Measurements from ENCODE around the gene SRSF12.

Gene SRSF12

DNA sequence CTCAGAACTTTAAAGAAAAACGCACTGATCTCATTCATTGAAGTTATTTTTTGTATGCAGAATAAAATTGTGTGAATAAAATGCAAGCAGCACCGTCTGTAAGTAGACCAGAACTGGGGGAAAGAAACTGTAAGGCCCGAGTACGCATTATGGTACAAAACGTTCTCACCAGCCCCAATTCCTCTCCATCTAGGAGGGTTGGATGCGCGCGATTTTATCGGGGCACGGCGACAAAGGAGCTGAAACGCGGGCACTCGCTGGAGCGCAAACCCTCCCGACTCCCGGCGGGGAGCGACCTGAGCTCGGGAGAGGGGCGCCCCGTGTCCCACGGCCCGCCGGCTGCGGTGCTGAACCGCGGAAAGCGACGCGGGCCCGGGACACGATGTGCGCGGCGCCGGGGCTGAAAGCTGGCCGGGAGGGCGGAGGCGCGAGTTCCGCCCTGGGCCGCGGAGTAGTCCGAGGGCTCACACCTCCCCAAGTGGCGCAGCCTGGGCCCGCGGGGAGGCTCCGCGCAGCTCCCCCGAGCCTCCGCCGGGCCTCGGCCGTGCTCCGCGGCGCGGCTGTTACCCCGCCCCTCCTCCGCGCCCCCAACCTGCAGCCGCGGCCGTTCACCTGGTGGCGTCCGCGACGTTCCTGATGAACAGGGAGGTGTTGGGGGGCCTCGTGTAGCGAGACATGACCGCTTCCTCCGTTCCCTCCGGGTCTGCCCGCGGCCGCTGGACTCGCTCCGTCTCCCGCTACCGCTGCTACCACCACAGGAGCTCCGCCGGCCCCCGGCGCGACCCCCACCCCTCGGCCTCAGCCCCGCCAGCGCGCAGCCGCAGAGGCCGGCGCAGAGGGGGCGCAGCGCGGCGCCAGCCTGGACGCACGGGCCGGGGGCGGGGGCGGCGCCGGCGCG lies at the start of gene SRSF12:
Gene SRSF12 (minus strand): TSS at position 861 of the 898 bp plus-strand sequence. CDS start 184 bp downstream, at position 677.
- DNase-seq (ENCODE audit: low read depth in 2 of 2), result peak in 1 of 2 donors; percentile 4

DNA sequence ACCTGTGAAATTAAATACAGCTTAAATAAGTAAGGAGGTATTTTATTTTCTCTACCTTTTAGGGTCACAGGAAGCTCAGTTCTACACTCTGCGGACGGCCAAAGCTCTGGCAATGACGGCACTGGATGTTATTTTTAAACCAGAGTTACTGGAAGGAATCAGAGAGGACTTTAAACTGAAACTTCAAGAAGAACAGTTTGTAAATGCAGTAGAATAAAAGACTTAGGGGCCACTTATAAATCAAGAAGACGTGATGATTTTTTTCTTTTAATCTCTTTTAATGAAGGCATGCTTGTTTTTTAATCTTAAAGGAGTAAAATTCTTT lies 44.1 kb upstream of the SRSF12 start:
- no peak for DNase-seq (ENCODE audit: low read depth in 2 of 2)

DNA sequence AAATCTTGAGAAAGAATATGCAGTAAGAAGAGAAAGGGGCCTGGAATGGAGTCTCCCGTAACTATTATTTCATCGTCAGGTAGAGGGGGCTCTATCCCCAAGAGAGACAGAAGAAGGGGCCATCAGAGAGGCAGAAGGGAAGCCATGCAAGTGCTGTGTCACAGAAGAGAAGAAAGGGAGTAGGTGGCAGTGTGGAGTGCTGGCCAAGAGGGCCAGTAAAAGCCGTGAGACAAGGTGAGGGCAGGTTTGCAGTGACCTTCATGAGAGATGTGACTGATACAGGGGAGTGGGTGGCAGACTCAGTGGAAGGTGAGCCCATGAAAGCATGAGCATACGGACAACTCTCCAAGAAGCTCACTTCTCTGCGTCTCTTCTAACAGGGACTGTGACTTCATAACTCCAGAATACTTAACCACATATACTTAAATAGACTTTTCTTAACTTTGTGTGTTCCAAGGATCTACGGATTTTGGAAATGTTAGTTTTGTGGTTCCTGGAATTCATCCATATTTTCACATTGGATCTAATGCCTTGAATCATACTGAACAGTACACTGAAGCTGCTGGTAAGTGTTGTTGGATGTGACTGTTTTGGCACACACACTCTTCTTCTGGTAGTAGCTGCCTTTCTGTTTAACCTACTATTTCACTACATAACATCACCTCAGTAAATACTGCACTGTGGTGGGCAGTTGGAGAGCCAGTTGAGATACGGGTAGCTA lies 43.6 kb upstream of the SRSF12 start:
- DNase-seq (ENCODE audit: low read depth in 2 of 2), result no peak

DNA sequence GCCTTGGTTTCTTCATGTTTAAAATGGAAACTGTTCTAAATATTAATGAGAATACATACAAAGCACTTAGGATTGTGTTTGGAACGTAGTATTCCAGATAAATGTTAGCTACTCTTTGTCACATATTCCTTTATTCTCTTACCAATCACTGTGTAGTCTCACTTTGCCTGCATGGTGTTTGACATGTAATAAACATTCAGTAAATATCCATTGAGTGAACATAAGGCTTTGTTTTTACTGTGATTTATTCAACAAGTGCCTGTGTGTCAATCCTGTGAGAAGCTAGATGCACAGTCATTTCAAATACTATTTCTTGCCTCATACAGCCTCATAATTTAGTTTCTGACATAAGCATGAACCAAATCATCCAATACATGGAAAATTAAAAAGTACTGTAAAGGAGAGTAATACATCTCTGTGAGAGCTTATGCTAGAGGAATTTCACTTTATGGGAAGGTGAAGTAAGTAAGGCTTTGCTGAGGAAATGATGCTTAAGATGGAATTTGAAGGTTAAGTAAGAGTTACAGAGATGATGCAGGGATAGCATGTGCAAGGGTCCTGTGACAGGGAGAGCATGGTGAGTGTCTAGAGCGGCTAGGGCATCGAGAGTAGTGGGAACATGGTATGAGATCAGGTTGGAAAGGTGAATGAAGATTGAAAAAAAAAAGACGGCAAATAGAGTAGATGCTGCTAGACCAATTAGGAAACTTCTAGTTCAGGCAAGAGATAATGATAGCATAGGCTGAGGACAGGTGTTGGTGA lies 42.6 kb upstream of the SRSF12 start:
- DNase-seq (ENCODE audit: low read depth in 2 of 2), result no peak

DNA sequence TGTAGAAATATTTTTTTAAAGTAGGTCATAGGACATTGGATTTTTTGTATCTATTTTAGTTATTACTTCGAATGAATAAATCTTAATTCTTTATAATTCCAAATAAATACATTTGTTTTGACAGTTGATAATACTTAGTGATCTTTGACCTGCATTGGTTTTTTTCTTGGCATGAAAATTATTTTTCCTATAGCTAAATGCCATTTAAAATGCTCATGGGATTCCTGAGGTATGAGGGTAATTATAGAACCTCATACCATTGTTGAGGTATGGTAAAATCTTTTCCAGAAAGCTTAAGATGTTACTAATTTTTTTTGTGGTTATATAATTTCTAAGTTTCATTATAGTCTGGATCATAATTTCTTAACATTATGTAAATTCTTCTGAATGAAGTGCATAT lies 36.3 kb upstream of the SRSF12 start:
- no peak for DNase-seq (ENCODE audit: low read depth in 2 of 2)

DNA sequence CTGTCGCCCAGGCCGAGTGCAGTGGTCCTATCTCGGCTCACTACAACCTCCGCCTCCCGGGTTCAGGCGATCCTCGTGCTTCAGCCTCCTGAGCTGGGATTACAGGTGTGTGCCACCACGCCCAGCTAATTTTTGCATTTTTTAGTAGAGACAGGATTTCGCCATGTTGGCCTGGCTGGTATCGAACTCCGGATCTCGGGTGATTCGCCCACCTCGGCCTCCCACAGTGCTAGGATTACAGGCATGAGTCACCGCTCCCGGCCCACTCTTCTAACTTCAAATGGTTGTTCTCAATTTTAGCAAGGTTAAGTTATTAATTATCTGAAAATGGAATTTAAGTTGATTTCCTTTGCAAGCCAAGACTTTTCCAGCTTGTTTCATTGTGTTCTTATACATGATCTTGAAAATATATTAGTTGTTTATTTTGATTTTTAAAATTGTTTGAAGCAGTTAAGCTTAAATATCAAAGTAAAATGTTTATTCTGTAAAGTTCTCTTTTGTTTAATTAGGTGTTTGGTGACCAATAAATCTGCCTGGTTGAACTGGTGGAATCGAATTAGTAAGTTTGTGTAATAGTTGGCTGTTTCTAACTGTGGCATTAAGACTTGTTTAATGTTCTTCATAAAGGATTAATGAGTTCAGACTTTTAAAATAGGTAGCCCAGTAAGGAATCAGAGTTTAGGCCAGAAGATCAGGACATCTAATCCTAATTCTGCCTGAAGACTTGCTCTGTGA lies 30.3 kb upstream of the SRSF12 start:
- no peak for DNase-seq (ENCODE audit: low read depth in 2 of 2)

DNA sequence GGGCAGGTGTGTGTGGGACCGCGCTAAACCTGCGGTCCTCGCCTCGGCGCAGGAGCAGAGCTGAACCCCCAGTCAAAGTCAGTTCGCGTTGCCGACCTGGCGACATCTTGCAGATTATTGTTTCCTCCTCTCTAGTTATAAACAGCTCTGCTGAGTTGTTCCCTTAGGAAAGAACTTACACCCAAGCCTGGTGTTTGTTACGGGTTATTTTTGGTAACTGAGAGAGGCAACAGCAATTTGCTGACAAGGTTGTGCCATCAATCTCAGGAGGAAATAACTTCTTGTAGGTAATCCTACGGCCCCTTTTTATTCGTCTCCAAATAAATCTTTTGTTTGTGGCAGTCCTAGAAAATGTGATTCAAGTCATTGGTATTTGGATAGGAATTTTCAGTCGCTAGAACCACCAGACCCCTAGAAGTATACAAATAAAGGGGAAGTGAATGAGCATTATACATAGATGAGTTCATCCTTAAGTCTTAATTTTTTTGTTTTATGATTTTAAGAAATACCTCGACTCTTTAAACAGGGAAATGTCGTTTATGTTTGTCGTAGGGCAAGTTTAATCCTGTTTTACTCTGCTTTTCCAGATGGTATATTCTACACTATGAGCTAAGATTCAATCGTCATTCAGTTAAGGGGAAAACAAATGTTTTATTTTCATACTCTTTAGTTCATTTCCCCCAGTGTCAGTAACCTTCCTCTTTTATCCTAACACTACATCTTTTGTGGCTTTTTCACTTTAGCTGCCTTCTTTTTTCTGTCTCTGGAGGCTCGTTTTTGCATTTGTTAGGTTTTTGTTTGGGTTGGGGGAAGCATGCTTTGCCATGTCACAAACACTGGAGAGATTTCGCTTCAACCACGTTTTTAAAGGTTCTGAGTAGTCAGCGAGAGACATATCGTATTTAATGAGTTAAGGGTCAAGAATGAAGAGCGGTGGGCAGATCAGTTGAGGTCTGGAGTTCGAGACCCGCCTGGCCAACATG lies 29.1 kb upstream of the SRSF12 start:
- no peak for DNase-seq (ENCODE audit: low read depth in 2 of 2)

DNA sequence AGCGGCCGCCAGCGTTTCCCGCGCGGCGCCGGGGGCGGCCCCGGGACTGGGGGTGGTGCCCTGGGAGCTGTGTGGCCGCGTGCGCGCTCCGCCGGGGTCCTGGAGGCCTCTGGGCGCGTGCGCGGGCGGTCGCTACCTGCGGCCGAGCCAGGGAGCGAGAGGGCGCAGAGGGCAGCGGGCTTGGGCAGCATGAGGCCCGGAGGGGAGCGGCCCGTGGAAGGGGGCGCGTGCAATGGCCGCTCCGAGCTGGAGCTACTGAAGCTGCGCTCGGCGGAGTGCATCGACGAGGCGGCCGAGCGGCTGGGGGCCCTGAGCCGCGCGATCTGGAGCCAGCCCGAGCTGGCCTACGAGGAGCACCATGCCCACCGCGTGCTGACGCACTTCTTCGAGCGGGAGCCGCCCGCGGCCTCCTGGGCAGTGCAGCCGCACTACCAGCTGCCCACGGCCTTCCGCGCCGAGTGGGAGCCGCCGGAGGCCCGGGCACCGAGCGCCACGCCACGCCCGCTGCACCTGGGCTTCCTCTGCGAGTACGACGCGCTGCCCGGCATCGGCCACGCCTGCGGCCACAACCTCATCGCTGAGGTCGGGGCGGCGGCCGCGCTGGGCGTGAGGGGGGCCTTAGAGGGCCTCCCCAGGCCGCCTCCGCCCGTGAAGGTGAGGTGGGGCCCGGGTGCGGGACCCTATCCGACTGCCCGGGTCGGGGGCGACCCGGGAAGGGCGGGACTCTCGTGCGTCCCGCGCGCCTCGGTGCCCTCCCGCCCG lies 28.3 kb upstream of the SRSF12 start, which contains the start of gene PM20D2:
Gene PM20D2 (plus strand): TSS at position 100 of the 762 bp plus-strand sequence. CDS start 90 bp downstream, at position 190.
- peak; percentile 29 to 44 for DNase-seq (ENCODE audit: low read depth in 2 of 2)

DNA sequence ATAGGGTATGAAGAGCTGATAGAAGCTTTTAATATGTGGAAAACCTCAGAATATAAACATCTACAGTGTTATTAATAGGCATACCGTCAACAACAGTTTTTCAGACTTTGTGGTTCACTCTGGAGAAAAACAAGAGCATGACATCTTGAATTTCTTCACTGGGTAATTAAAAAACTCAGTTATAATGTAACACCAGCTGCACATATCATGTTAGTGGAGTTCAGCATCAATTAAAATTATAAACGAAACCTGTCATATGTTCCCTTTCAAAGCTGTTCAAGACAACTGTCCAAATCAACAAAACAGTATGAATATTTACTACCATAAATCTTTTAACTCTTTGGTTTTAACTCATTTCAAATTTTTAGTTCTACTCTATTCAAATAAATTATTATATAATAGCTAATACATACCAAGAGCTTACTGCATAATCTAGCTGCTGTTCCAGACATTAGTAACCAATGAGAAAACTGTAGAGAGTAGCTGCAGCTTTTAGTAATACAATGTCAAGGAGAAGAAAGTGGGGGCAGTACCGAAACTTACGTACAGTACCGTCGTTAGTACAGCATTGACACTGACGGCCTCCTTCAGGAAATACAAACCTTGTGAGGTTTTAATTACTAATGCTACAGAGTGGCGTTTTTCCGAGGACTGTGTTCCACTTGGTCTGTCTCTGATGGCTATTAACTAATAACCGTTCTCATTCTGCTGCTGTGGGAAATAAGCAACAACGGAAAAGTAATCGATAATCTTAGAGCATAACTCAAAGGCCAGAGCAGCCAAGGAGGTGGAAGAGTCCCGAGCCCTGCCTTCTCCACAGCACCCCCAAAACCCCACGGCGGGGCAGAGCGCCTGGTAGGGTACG lies 27.5 kb upstream of the SRSF12 start:
- DNase-seq (ENCODE audit: low read depth in 2 of 2), result no peak

DNA sequence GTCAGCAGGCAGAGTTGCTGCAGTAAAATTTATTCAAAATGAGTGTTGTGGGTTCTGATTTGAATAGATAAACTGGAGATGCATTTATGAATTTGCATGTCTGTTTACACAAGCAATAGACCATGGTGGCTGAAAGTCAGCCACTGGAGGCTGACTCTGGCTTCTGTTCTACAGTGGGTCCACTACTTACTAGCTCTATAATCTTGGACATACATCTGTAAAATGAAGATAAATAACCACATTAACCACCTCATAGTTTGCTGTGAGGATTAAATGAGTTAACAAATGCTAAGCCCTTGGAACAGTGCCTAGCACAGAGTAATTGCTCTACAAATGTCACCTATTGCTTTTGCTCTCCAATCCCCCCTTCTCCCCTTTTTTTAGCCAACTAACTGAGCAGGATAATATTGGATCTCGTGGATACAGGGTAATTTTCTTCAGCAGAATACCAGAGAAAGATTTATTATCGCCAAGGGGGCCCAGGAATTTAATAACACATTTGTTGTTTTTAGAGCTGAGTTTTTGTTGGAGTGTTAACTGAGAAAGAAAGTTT lies 26.6 kb upstream of the SRSF12 start:
- DNase-seq (ENCODE audit: low read depth in 2 of 2), result no peak

DNA sequence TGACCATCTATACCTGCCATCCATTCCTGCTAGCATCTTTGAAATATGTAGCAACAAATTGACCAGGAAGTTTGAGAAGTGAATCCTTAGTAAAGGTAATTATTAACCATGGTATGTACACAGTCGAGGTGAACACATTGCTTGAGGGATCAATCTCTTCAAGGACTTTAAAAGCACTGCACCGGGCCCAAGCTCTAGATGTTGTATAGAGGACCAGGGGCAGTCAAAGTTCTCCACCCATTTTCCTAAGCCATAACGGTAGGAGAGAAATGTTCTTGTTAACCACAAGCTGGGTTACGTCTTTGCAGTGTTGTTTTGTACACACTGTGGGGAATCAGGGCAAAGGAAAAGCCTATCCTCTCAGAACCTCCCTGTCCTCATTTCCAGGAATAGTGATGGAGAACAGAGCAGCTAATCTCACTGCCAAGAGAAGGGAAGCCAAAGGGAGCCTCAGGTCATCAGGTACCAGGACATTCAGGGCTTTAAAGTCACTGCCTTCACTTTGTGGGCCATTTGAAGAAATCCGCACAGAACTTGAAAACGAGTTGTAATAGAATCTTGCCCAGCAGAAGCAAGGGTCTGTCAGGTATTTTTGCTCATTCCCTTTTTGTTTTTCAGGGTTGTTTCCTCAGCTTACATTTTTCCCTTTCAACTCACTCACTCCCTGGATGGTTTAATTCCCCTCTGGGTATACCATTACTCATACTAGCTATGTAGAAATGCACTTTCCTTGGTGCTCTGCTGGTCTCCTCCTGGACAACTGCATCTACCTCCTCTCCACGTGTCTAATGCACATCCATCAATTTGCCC lies 22.7 kb upstream of the SRSF12 start:
- DNase-seq (ENCODE audit: low read depth in 2 of 2), result no peak

DNA sequence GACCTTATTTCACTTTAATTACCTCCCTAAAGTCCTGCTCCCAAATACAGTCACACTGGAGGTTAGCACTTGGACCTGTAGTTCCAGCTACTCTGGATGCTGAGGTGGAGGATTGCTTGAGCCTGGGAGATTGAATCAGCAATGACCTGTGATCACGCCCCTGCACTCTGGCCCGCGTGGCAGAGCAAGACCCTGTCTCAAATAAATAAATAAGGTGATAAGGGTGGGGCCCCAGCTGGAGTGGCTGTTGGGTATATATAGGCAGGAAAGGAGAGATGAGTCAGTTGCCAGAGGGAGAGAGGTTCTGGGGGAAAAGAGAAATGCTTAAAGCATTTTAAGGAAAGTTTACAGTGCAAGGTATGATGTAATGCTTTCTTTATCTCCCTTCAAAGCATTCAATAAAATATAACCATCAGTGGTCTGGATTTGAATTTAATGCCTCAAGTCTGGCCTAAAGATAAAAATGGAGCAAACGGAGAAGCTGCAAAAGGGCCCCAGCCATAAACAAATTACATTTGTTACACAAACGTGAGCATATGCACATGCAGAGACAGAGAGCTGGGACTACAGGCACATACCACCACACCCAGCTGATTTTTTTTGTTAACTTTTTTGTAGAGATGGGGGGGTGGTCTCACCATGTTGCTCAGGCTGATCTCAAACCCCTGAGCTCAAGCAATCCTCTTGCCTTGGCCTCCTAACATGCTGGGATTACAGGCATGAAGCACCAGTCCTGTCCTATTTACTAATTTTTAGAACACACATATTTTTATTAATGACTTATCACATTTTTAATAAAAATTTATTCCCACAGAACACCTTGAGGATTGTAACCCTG lies 21.9 kb upstream of the SRSF12 start:
- no peak for DNase-seq (ENCODE audit: low read depth in 2 of 2)

DNA sequence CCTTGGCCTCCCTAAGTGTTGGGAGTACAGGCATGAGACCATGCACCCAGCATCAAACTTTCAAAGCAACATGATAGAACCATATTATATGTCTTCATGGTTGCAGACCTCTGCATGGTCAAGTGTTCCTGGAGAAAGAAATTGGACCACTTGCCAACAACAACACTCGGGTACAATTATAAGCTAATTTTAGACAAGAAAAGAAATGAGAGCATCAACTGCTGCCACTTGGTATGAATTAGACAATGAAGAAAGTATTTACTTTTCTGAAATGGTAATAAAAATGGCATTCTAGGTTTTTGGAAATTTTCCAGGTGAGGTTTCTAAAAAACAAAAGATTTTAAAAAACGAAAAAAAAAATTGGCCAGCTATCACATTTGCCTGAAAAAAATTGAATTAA lies 20.3 kb upstream of the SRSF12 start:
- DNase-seq (ENCODE audit: low read depth in 2 of 2), result no peak

DNA sequence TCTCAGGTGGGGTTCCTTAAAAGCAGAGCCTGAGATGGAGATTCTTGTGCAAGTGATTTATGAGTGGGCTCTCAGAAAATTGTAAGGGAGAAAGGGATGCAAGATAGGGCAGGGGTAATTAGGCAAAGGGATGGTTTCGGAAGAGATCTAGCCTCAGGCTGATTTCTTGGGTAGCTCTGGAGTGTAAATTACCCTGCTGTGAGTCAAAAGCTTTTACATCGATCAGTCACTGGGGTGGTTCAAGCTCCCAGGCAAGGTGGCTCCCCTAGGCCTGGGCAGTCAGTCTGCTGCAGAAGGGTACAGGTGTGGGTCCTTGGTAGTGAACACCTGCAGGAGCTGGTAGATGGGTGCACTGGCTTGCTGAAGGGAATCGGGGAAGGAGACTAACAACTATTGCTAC lies 16.9 kb upstream of the SRSF12 start:
- no peak for DNase-seq (ENCODE audit: low read depth in 2 of 2)

DNA sequence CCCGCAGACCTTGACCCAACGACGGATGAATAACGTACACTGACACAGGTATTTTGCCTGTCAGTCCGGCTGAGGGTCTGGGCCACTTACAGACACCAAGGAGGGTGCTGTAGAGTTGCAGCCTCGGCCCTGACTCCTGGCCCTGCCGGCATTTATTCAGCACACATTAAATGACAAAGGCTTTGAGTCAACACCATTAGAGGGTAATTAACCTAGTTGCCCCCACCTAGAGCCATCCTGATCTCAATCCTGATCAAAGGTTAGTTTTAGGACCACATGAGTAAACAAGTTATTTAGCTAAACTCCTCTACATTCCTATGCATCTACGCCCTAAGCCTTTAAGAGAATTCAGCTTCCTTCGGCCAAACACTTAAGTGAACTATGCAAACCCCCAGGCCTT lies 16.1 kb upstream of the SRSF12 start:
- DNase-seq (ENCODE audit: low read depth in 2 of 2), result no peak

DNA sequence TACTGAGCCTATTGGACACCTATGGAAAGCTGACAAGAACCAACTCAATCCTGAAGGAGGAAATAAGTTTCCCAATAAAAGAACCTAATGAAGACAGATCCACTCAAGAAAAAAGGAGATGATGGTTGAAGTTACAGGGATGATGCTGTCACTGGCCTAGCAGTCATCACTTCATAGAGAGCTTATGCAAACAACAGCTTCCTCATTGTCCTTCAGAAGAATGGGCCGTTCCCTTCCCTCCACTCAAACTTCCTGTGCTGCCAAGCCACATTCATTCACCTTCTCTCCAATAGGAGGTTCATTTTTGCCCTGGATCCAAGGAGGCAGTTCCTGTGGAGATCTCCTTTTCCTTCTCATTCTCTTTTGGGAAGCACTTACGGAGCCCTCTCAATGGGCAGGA lies 14.2 kb upstream of the SRSF12 start:
- no peak for DNase-seq (ENCODE audit: low read depth in 2 of 2)

DNA sequence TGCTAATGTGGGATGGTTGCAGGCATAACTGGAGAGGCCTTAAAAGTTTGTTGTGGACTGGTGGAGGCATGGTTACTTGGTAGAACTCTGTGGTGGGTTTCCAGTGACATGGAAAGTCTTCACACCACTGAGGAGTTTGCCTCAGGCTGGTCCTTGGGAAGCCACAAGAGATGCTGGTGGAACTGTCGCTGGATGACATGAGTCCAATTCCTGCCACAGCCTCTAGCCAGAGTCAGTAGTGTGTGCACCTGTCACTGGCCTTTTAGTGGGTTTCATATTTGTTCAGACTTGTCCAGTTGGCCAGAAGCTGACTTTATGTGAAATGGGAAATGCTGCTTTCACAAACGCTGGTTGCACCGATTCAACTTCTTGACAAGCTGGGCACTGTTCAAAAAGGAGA lies 13.7 kb upstream of the SRSF12 start:
- no peak for DNase-seq (ENCODE audit: low read depth in 2 of 2)
